NCI-H2029 treated with DMSO at 0.1 percent for 48 hours (cell line): ENCODE measurements around the gene PCP4.
A peak's percentile ranks its signal among the peaks of the same experiment; 100 is the strongest.

Source experiments
- DNase-seq: peaks from one replicate; lab custom pipeline; 2025; lab: John Stamatoyannopoulos, UW

The PCP4 gene

GRCh38 chr21:39867198-39867650, at the start of gene PCP4:
Gene PCP4 (plus strand): TSS chr21:39867438. CDS start chr21:39867502, 64 bp downstream.
- DNase-seq = peak; percentile 52

- DNase-seq = no peak
Measured at GRCh38 chr21:39818557-39818956, 48.7 kb upstream of the PCP4 start.

GRCh38 chr21:39822042-39822441, 45.2 kb upstream of the PCP4 start:
- DNase-seq = no peak

- DNase-seq = no peak
Measured at GRCh38 chr21:39825250-39825649, 42.0 kb upstream of the PCP4 start.

- DNase-seq = no peak
Measured at GRCh38 chr21:39834543-39834942, 32.7 kb upstream of the PCP4 start.

- no peak for DNase-seq
Measured at GRCh38 chr21:39837861-39838359, 29.3 kb upstream of the PCP4 start.

GRCh38 chr21:39840373-39841097, 26.7 kb upstream of the PCP4 start:
- DNase-seq = no peak

GRCh38 chr21:39842741-39843459, 24.3 kb upstream of the PCP4 start:
- DNase-seq = no peak

GRCh38 chr21:39843483-39843882, 23.8 kb upstream of the PCP4 start:
- DNase-seq = no peak

- DNase-seq = no peak
Measured at GRCh38 chr21:39843916-39844315, 23.3 kb upstream of the PCP4 start.

GRCh38 chr21:39845571-39846130, 21.6 kb upstream of the PCP4 start:
- no peak for DNase-seq

GRCh38 chr21:39847877-39848276, 19.4 kb upstream of the PCP4 start:
- no peak for DNase-seq

- DNase-seq = no peak
Measured at GRCh38 chr21:39849014-39849655, 18.1 kb upstream of the PCP4 start.

GRCh38 chr21:39850333-39850732, 16.9 kb upstream of the PCP4 start:
- DNase-seq = no peak

GRCh38 chr21:39851002-39851618, 16.1 kb upstream of the PCP4 start:
- DNase-seq = no peak

GRCh38 chr21:39852021-39852721, 15.1 kb upstream of the PCP4 start:
- peak; percentile 65 for DNase-seq

GRCh38 chr21:39852726-39853500, 14.3 kb upstream of the PCP4 start:
- DNase-seq = no peak

GRCh38 chr21:39854572-39854971, 12.7 kb upstream of the PCP4 start:
- no peak for DNase-seq

- DNase-seq = no peak
Measured at GRCh38 chr21:39855595-39855994, 11.6 kb upstream of the PCP4 start.

GRCh38 chr21:39860600-39860999, 6.6 kb upstream of the PCP4 start:
- no peak for DNase-seq

GRCh38 chr21:39863111-39863510, 4.1 kb upstream of the PCP4 start:
- peak; percentile 90 for DNase-seq
